Measurements from ENCODE around the gene NCK2. TPM values are rescaled to one million over a fixed set of nuclear protein-coding genes. Genes with fewer than 3 reads are reported as not detected.

NCK2 gene
- total and polyA plus RNA-seq, 4 donors: 19.3 to 54.4 (median 33.9) TPM

DNA sequence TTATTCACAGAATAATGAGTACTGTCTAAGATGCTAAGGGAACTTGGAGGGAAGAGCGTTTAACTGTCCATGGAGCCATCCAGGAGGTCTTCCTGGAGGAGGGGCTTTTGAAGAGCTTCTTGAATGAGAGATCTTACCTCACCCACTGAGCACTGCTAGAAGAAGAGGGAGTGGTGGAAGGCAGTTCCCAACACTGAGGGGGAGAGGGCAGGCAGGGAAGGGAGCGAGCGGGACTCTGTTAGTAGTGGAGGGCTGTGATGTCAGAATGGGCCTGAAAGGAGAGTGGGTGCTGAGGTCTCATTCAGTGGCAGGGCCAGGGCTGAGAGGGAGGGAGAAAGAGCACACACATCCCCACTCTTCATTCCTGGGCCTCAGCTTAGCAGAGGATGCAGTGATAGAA, 65.0 kb downstream of the NCK2 start:
- TF ChIP-seq, protein P1, sequence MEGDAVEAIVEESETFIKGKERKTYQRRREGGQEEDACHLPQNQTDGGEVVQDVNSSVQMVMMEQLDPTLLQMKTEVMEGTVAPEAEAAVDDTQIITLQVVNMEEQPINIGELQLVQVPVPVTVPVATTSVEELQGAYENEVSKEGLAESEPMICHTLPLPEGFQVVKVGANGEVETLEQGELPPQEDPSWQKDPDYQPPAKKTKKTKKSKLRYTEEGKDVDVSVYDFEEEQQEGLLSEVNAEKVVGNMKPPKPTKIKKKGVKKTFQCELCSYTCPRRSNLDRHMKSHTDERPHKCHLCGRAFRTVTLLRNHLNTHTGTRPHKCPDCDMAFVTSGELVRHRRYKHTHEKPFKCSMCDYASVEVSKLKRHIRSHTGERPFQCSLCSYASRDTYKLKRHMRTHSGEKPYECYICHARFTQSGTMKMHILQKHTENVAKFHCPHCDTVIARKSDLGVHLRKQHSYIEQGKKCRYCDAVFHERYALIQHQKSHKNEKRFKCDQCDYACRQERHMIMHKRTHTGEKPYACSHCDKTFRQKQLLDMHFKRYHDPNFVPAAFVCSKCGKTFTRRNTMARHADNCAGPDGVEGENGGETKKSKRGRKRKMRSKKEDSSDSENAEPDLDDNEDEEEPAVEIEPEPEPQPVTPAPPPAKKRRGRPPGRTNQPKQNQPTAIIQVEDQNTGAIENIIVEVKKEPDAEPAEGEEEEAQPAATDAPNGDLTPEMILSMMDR (IDR thresholded peaks at IDR 0.05; ENCODE audit: control extremely low read depth, extremely low read depth): no peak
- Histone ChIP-seq H3K4me1 (ENCODE audit: control insufficient read depth in 5 of 5, insufficient read depth in 5 of 5, low read length in 5 of 5) (peaks cover 10 to 25% (median 16%) of the 10 kb centered on the region in 5 donors), H3K27ac (ENCODE audit: low read depth in 1 of 2, low read length in 1 of 2) (no peak overlapping the region), H3K27me3 (ENCODE audit: control insufficient read depth in 3 of 3, insufficient read depth in 3 of 3, low read length in 2 of 3) (no peaks in the 10 kb centered on the region), H3K9me3 (ENCODE audit: control insufficient read depth in 4 of 4, insufficient read depth in 3 of 4, low read length in 3 of 4) (peaks cover 0 to 2% (median 0%) of the 10 kb centered on the region in 4 donors), H3K9ac (ENCODE audit: insufficient read depth in 1 of 2, low read length in 2 of 2) (no peak overlapping the region), H3K36me3 (ENCODE audit: control insufficient read depth in 4 of 4, insufficient read depth in 4 of 4, low read length in 4 of 4) (no peaks in the 10 kb centered on the region), H3K4me3 (no peak overlapping the region)
- ATAC-seq (ENCODE audit: insufficient read depth, low FRiP score): peak; percentile 14
- DNase-seq: no peak
- whole genome bisulfite sequencing, 2 donors: 87 to 96% methylated on average over 3 of the region's 3 CpGs

- Histone ChIP-seq H3K4me1 (ENCODE audit: control insufficient read depth in 5 of 5, insufficient read depth in 5 of 5, low read length in 5 of 5) (peaks cover 10 to 22% (median 18%) of the 10 kb centered on the region in 5 donors), H3K4me3 (no peak overlapping the region), H3K27me3 (ENCODE audit: control insufficient read depth in 3 of 3, insufficient read depth in 3 of 3, low read length in 2 of 3) (no peaks in the 10 kb centered on the region), H3K9ac (ENCODE audit: insufficient read depth in 1 of 2, low read length in 2 of 2) (peak overlapping the region in 1 of 2 donors; percentile 43), H3K9me3 (ENCODE audit: control insufficient read depth in 4 of 4, insufficient read depth in 3 of 4, low read length in 3 of 4) (peaks cover 0 to 2% (median 0%) of the 10 kb centered on the region in 4 donors), H3K27ac (ENCODE audit: low read depth in 1 of 2, low read length in 1 of 2) (peak overlapping the region in 1 of 2 donors; percentile 52), H3K36me3 (ENCODE audit: control insufficient read depth in 4 of 4, insufficient read depth in 4 of 4, low read length in 4 of 4) (peaks cover 0 to 7% (median 2%) of the 10 kb centered on the region in 4 donors)
- ATAC-seq (ENCODE audit: insufficient read depth, low FRiP score): peak; percentile 43
- peak; percentile 57 to 79 (median 69) for DNase-seq
- 71 to 86% methylated on average over 12 of the region's 12 CpGs for WGBS, 2 donors
- TF ChIP-seq, protein P1 (IDR thresholded peaks at IDR 0.05; ENCODE audit: control extremely low read depth, extremely low read depth): no peak
Observed at GRCh38 chr2:105812180-105813044, 67.7 kb downstream of the NCK2 start.

GRCh38 chr2:105813045-105813315, 68.3 kb downstream of the NCK2 start:
- no peak for ATAC-seq (ENCODE audit: insufficient read depth, low FRiP score)
- no peaks in the 10 kb centered on the region for H3K27me3 ChIP-seq (ENCODE audit: control insufficient read depth in 3 of 3, insufficient read depth in 3 of 3, low read length in 2 of 3)
- no peak for DNase-seq
- peaks cover 0 to 2% (median 0%) of the 10 kb centered on the region in 4 donors for H3K9me3 ChIP-seq (ENCODE audit: control insufficient read depth in 4 of 4, insufficient read depth in 3 of 4, low read length in 3 of 4)
- peaks cover 10 to 22% (median 18%) of the 10 kb centered on the region in 5 donors for H3K4me1 ChIP-seq (ENCODE audit: control insufficient read depth in 5 of 5, insufficient read depth in 5 of 5, low read length in 5 of 5)
- WGBS, 2 donors: 91 to 94% methylated on average over 4 of the region's 4 CpGs
- H3K9ac ChIP-seq (ENCODE audit: insufficient read depth in 1 of 2, low read length in 2 of 2): no peak overlapping the region
- TF ChIP-seq, protein P1 (IDR thresholded peaks at IDR 0.05; ENCODE audit: control extremely low read depth, extremely low read depth): no peak
- H3K36me3 ChIP-seq (ENCODE audit: control insufficient read depth in 4 of 4, insufficient read depth in 4 of 4, low read length in 4 of 4): peaks cover 0 to 7% (median 2%) of the 10 kb centered on the region in 4 donors
- H3K4me3 ChIP-seq: no peak overlapping the region
- no peak overlapping the region for H3K27ac ChIP-seq (ENCODE audit: low read depth in 1 of 2, low read length in 1 of 2)
